ENCODE measurements around the gene C20orf144.

- TF ChIP-seq CTCF (IDR thresholded peaks at IDR 0.05) (no peak), POLR2A (IDR thresholded peaks at IDR 0.05) (no peak)
These were observed 2.6 kb downstream of the C20orf144 start for GRCh38 chr20:33664762-33665144.

Measured in esophagus squamous epithelium (tissue), 4 donors.